Pons (tissue), 1 donor: ENCODE measurements around the gene FAM200A.
"Not testable (repeated sequence)": the region's sequence is repeated elsewhere in the genome, so short reads cannot be mapped to it uniquely, and the experiment has no call there.

Source experiments
- DNase-seq: peaks from one replicate; pipeline ENCODE4 v3.0.0-alpha.2; 2016; ENCODE audit warnings: low spot score

FAM200A gene

DNA sequence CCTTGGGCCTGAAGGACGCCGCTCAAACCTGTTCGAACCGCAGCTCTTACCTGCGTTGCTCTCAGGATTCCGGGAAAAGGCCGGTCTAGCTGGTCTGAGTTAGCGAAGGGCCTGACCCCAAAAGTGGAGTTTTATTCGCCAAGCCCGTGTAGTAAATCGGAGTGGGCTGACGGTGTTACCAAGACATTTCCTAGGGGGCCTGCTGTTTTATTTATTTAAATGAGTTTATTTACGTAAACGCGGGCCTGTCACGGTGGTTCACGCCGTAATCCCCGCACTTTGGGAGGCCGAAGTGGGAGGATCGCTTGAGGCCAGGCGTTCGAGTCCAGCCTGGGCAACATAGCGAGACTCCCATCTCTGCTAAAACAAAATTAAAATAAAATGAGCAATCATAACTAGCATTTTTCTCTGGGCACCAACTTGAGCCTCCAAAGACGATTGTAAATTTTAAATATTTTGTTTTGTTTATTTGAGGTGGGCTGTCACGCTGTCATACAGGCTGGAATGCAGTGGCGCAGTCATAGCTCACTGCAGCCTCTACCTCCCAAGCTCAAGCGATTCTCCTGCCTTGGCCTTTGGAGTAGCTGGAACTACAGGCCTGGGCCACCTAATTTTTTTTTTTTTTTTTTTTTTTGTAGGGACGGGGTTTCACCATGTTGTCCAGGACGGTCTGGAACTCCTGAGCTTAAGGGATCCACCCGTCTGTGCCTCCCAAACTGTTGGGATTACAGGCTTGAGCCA is 7.4 kb upstream of the FAM200A start:
- no peak for DNase-seq

DNA sequence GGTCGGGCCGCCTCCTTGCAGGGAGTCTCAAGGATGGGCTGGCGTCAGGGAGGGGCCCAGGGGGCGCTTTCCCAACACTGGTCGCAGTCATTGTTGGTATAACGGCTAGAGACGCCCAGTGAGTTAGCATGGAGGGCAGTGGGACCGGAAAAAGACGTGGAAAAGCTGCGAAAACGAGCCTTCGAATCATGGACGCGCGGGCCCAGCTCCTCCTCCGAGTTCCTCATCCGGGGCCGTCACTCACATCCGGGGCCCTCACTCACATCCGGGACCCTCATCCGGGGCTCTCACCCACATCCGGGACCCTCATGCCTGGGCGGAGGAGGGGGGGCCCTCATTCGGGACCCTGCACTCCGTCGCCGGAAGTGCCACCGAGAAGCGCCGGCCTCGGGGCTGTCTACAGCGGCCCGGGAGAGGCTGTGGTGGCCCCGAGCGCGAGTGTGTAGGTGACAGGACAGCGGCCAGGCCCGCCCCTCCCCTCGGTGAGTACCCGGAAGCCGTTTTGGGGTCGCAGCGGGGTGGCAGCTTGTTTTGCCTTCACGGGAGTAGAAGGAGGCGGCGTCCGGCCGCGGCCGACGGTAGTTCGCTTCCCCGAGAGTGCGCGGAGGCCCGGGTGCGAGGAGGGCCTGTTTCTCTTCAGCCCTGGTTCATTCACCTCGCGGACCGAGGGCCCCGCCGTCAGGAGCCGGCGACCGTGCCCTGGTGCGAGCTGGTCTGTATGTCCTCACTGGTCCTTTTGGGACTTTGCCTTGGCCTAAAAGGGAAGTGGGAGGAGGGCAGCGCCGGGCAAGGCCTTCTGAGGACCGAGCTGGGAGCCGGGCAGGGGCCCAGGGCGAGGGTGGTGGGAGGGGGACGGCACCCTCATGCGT is 6.6 kb upstream of the FAM200A start, which contains the start of gene ZNF655:
Gene ZNF655, plus strand, starts transcription at position 337 of the 869 bp plus-strand sequence. CDS start 1,918 bp downstream, outside the sequence.
- DNase-seq = peak; percentile 76

- DNase-seq = no peak
These were observed 6.0 kb upstream of the FAM200A start for GRCh38 chr7:99557940-99558305.

GRCh38 chr7:99557196-99557607 is 5.3 kb upstream of the FAM200A start:
- no peak for DNase-seq

- DNase-seq = no peak
These were observed 3.0 kb upstream of the FAM200A start for GRCh38 chr7:99554939-99555338.

DNA sequence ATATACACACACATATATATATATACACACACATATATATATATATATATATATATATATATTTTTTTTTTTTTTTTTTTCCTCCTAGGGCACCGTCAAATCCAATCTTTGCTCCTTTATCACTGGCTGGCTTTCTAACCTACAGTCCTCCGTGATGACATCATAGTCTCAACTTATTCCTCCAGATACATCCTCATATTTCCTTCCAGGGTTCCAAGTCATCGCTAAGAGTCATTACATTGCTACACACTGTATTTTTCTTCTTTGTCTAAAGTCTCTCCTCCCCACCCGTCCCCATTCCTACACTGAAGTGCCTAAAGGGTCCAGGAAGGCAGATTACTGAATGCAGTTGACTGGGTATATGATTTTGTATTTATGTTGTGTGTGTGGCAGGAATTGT is 1.1 kb upstream of the FAM200A start:
- DNase-seq = no peak

DNA sequence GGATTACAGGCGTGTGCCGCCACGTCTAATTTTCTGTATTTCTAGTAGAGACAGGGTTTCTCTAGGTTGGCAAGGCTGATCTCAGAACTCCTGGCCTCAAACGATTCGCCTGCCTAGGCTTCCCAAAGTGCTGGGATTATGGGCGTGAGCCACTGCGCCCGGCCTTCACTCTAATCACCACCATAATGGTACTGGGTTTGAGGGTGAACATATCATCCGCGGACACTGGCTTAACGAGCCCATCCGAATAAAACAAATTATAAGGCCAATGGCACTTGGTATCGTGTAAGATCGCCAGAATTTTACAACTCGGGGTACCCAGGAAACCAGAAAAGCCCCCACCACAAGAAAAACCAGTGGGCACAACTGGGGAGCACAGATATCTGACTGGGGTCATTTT is 580 bp downstream of the FAM200A start:
- no peak for DNase-seq

DNA sequence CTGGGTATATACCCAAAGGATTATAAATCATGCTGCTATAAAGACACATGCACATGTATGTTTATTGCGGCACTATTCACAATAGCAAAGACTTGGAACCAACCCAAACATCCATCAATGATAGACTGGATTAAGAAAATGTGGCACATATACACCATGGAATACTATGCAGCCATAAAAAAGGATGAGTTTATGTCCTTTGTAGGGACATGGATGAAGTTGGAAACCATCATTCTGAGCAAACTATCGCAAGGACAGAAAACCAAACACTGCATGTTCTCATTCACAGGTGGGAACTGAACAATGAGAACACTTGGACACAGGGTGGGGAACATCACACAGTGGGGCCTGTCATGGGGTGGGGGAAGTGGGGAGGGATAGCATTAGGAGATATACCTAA is 2.4 kb downstream of the FAM200A start:
- DNase-seq = not testable (repeated sequence)

- not testable (repeated sequence) for DNase-seq
These were observed 6.6 kb downstream of the FAM200A start for GRCh38 chr7:99545308-99545707.

- no peak for DNase-seq
These were observed 8.0 kb downstream of the FAM200A start for GRCh38 chr7:99543916-99544315.

- DNase-seq = no peak
These were observed 8.7 kb downstream of the FAM200A start for GRCh38 chr7:99543081-99543671.

- no peak for DNase-seq
These were observed 10.7 kb downstream of the FAM200A start for GRCh38 chr7:99541212-99541611.

DNA sequence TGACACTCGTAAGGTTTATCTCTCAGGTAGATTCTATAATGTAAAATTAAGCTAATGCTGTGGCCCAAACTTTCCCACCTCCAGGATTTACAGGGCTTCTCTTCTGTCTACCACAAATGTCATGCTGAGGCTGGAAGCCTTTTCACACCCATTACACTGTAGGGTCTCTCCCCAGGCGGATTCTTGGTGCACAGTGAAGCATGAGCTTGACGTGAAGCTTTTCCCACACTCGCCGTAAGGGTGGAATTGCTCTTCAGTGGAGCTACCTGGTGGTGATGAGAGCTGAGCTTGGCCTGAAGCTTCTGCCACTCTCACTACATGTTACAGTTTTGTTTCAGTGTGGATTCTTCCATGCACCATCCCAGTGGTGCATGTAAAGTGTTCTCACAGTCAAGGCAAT is 11.4 kb downstream of the FAM200A start:
- no peak for DNase-seq

- DNase-seq = no peak
These were observed 12.6 kb downstream of the FAM200A start for GRCh38 chr7:99539213-99539811.

- DNase-seq = no peak
These were observed 16.2 kb downstream of the FAM200A start for GRCh38 chr7:99535667-99536066.

- DNase-seq = no peak
These were observed 20.6 kb downstream of the FAM200A start for GRCh38 chr7:99531354-99531765.

DNA sequence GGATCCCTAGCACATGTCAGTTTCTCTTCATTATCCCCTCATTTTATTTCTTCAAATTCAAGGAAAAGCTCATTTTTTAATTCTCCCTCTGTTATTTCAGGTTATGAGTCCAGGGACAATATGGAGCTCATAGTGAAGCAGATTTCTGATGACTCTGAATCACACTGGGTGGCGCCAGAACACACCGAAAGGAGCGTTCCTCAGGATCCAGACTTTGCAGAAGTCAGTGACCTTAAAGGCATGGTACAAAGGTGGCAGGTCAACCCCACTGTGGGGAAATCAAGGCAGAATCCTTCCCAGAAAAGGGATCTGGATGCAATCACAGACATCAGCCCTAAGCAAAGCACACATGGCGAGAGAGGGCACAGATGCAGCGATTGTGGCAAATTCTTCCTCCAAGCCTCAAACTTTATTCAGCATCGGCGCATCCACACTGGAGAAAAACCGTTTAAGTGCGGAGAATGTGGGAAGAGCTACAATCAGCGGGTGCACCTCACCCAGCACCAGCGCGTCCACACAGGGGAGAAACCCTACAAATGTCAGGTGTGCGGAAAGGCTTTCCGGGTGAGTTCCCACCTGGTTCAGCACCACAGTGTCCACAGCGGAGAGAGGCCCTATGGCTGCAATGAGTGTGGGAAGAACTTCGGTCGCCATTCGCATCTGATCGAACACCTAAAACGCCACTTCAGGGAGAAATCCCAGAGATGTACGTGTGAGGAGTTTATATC is 26.0 kb downstream of the FAM200A start:
- no peak for DNase-seq

- no peak for DNase-seq
These were observed 30.5 kb downstream of the FAM200A start for GRCh38 chr7:99521399-99521798.

GRCh38 chr7:99514050-99514449 is 37.9 kb downstream of the FAM200A start:
- no peak for DNase-seq

GRCh38 chr7:99505324-99505662 is 46.6 kb downstream of the FAM200A start:
- DNase-seq = no peak

- peak; percentile 96 for DNase-seq
These were observed 47.2 kb downstream of the FAM200A start, which contains the start of gene ZKSCAN5 for GRCh38 chr7:99504603-99505323. Gene ZKSCAN5 (plus strand): TSS chr7:99504662. CDS start chr7:99506045, 1,383 bp downstream.
